ENCODE data around the gene NR1I3. TPM values are rescaled to one million over a fixed set of nuclear protein-coding genes. Genes with fewer than 3 reads are reported as not detected.
A peak's percentile ranks its signal among the peaks of the same experiment; 100 is the strongest.
"Not testable (repeated sequence)": the region's sequence is repeated elsewhere in the genome, so short reads cannot be mapped to it uniquely, and the experiment has no call there.

The NR1I3 gene
- total RNA-seq, 4 donors from 2014 or later = not detected

DNA sequence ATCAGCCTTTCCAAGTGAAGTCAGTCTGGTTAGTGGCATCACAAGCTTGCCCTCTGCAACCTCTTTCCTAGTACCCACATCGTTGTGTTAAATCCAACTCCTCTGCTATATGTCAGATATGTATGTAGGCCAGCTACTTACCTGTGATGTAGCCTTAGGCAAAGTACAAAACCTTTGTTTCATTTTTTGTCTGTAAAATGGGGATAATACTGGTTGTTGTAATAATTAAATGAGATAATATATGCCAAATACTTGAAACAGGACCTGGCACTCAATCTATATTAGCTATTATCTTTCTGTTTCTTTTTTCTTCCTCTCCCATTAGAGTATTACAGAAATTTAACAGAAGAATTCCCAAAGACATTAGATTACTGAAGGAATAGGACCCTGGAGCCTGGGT is 21.8 kb upstream of the NR1I3 start:
- Histone ChIP-seq H3K9me3 (peaks cover 0 to 7% (median 4%) of the 10 kb centered on the region in 3 donors), H3K36me3 (no peaks in the 10 kb centered on the region), H3K4me3 (no peak overlapping the region), H3K27ac (no peak overlapping the region), H3K27me3 (peaks cover 38 to 46% (median 45%) of the 10 kb centered on the region in 3 donors), H3K4me1 (peaks cover 0 to 4% of the 10 kb centered on the region in 2 donors)
- in situ Hi-C loops (cut with MboI; ENCODE audit: low sequenced_read_pairs in 4 of 4) (no loop called here), intact Hi-C loops (cut with DNase I; ENCODE audit: low total_unique reads) (no loop called here)
- no peak for TF ChIP-seq POLR2A (IDR thresholded peaks at IDR 0.05)
- TF ChIP-seq, protein P1, sequence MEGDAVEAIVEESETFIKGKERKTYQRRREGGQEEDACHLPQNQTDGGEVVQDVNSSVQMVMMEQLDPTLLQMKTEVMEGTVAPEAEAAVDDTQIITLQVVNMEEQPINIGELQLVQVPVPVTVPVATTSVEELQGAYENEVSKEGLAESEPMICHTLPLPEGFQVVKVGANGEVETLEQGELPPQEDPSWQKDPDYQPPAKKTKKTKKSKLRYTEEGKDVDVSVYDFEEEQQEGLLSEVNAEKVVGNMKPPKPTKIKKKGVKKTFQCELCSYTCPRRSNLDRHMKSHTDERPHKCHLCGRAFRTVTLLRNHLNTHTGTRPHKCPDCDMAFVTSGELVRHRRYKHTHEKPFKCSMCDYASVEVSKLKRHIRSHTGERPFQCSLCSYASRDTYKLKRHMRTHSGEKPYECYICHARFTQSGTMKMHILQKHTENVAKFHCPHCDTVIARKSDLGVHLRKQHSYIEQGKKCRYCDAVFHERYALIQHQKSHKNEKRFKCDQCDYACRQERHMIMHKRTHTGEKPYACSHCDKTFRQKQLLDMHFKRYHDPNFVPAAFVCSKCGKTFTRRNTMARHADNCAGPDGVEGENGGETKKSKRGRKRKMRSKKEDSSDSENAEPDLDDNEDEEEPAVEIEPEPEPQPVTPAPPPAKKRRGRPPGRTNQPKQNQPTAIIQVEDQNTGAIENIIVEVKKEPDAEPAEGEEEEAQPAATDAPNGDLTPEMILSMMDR (IDR thresholded peaks at IDR 0.05 in 4 of 5, conservative IDR thresholded peaks at IDR 0.05 in 1 of 5) = no peak
- ATAC-seq = no peak
- no peak for DNase-seq

DNA sequence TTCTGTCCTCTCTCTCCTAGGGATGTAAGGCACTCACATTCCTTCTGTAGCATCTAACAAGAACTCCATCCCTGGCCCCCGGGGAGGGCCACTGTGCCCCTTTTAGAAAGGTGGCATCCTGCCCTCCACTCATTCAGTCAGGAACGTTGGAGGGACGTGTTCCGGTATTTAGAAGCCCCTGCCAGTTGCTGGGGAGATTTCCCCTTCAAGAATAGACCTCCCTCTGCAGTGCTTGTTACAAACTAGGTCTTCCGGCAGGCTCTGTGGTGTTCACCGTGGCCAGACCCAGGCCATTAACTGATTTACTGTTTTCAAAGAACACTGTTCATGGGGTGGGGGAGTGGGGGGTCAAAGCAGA is 21.3 kb upstream of the NR1I3 start:
- TF ChIP-seq, protein P1 (IDR thresholded peaks at IDR 0.05 in 4 of 5, conservative IDR thresholded peaks at IDR 0.05 in 1 of 5) = no peak
- TF ChIP-seq POLR2A (IDR thresholded peaks at IDR 0.05) = no peak
- Histone ChIP-seq H3K4me3 (peak overlapping the region in 1 of 4 donors; percentile 44), H3K9me3 (peaks cover 0 to 7% (median 4%) of the 10 kb centered on the region in 3 donors), H3K36me3 (no peaks in the 10 kb centered on the region), H3K27me3 (peaks cover 38 to 46% (median 45%) of the 10 kb centered on the region in 3 donors), H3K4me1 (peaks cover 0 to 4% of the 10 kb centered on the region in 2 donors), H3K27ac (no peak overlapping the region)
- ATAC-seq (no peak), DNase-seq (no peak)
- in situ Hi-C loops (cut with MboI; ENCODE audit: low sequenced_read_pairs in 4 of 4) (no loop called here), intact Hi-C loops (cut with DNase I; ENCODE audit: low total_unique reads) (no loop called here)

DNA sequence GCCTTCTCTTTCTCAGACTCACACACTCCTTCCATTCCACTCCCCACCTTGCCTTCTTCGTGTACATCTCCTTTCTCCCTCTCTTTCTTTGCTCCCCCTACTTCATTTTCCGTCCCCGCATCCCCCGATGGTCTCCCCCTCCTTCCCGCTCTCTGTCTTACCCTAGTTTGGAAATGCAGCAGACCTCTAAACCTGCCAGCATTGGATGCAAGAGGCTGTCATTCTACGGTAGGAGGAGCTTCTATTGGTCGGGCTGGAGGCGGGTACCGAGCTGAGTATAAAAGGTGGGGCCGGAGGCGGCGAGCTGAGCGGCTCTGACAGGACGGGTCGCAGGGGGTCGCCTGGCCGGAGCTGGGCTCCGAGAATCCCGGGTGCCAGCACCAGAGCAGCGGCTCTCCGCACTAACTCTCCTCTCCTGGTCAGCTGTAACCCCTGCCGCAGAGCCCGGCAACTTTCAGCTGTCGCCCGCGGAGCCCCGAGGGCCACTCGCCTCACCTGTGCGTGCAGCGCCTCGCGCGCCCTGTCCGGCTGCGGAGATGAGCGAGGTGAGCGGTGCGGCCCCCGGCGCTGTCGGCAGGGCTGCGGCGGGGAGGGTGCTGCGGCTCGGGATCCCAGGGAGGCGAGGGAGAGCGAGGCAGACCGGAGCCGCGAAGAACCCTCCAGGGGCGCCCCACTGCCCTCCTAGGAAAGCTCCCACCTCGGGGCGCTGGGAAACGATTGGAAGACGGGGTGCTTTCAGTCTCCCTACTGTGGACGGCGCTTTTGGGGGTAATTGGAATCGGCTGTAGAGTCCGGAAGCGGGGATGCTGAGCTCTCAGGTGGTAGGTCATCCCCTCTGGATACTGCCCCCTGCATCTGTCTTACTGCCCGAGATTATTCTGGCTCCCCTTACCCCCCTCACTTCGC is 20.7 kb upstream of the NR1I3 start, which contains the start of gene PCP4L1:
Gene PCP4L1, plus strand, starts transcription at position 307 of the 906 bp plus-strand sequence. Its CDS starts 230 bp downstream, at position 537.
- TF ChIP-seq, protein P1 (IDR thresholded peaks at IDR 0.05 in 4 of 5, conservative IDR thresholded peaks at IDR 0.05 in 1 of 5) = no peak
- TF ChIP-seq POLR2A (IDR thresholded peaks at IDR 0.05) = no peak
- DNase-seq (no peak), ATAC-seq (no peak)
- Histone ChIP-seq H3K4me3 (peak within 1 kb of the TSS; percentile 7 to 44 (median 34)), H3K27me3 (peaks cover 38 to 46% (median 45%) of the 10 kb centered on the region in 3 donors), H3K27ac (no peak within 1 kb of the TSS), H3K4me1 (peaks cover 0 to 4% of the 10 kb centered on the region in 2 donors), H3K36me3 (no peaks in the 10 kb centered on the region), H3K9me3 (peaks cover 0 to 7% (median 4%) of the 10 kb centered on the region in 3 donors)
- intact Hi-C loops (cut with DNase I; ENCODE audit: low total_unique reads) = no loop called here
- in situ Hi-C loops (cut with MboI; ENCODE audit: low sequenced_read_pairs in 4 of 4) = no loop called here

DNA sequence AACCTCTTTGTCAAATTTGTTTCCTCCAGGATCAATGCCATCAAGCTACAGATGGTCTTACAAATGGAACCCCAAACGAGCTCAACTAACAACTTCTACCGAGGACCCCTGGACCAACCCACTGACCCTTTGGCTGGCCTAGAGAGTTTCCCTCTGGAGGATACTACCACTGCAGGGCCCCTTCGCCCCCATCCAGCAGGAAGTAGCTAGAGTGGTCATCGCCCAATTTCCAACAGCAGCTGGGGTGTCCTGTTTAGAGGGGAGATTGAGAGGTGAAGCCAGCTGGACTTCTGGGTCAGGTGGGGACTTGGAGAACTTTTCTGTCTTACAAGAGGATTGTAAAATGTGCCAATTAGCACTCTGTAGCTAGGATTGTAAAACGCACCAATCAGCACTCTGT is 19.1 kb upstream of the NR1I3 start:
- H3K4me1 ChIP-seq; H3K36me3 ChIP-seq; H3K4me3 ChIP-seq; H3K27ac ChIP-seq; H3K9me3 ChIP-seq; ATAC-seq; in situ Hi-C loops (cut with MboI; ENCODE audit: low sequenced_read_pairs in 4 of 4); intact Hi-C loops (cut with DNase I; ENCODE audit: low total_unique reads); DNase-seq: not testable (repeated sequence)
- H3K27me3 ChIP-seq = peaks cover 38 to 46% (median 41%) of the 10 kb centered on the region in 3 donors

DNA sequence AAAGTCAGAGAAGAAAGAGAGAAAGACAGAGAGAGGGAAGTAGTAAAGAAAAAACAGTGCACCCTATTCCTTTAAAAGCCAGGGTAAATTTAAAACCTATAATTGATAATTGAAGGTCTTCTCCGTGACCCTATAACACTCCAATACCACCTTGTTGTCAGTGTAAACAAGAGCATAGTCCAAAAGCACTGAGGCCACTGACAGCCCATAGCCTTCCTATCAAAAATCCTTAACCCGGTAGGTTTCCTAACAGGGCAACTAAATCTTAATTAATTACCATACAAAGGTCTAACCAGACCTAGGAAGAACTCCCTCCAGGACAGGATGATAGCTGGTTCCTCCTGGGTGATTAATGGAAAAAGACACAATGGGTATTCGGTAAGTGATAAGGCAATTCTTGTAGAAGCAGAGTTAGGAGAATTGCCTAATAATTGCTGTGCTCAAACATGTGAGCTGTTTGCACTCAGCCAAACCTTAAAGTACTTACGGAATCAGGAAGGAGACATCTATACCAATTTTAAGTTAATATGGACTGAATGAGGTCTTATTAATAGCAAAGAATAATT is 18.0 kb upstream of the NR1I3 start:
- in situ Hi-C loops (cut with MboI; ENCODE audit: low sequenced_read_pairs in 4 of 4); DNase-seq; H3K36me3 ChIP-seq; H3K27ac ChIP-seq; H3K4me3 ChIP-seq; ATAC-seq; intact Hi-C loops (cut with DNase I; ENCODE audit: low total_unique reads); H3K4me1 ChIP-seq; H3K9me3 ChIP-seq: not testable (repeated sequence)
- H3K27me3 ChIP-seq = peaks cover 30 to 45% (median 41%) of the 10 kb centered on the region in 3 donors

DNA sequence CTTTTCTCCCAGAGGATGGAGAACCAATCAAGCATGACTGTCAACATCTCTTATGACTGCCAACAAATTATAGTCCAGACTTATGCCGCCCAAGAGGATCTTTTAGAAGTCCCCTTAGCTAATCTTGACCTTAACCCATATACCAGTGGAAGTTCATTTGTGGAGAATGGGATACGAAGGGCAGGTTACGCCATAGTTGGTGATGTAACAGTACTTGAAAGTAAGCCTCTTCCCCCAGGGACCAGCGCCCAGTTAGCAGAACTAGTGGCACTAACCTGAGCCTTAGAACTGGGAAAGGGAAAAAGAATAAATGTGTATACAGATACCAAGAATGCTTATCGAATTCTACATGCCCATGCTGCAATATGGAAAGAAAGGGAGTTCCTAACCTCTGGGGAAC is 17.3 kb upstream of the NR1I3 start:
- H3K36me3 ChIP-seq; H3K27ac ChIP-seq; in situ Hi-C loops (cut with MboI; ENCODE audit: low sequenced_read_pairs in 4 of 4); H3K4me1 ChIP-seq; H3K9me3 ChIP-seq; ATAC-seq; H3K4me3 ChIP-seq; intact Hi-C loops (cut with DNase I; ENCODE audit: low total_unique reads); DNase-seq: not testable (repeated sequence)
- H3K27me3 ChIP-seq = peaks cover 22 to 38% (median 34%) of the 10 kb centered on the region in 3 donors

Data from gastrocnemius medialis (tissue), 4 donors.